Endodermal cell (in vitro differentiated cells): Measurements from ENCODE around the gene CEACAM19. TPM values are rescaled to one million over a fixed set of nuclear protein-coding genes. Genes with fewer than 3 reads are reported as not detected.

Source experiments
- DNase-seq: peaks from one replicate; pipeline ENCODE4 v3.0.0-alpha.2; 2017
- H3K27ac ChIP-seq: 2 replicates; pipeline ENCODE4 v1.5.1; 2013; ENCODE audit warnings: mild to moderate bottlenecking, low read depth, low read length, moderate library complexity
- H3K27me3 ChIP-seq: 2 replicates; pipeline ENCODE4 v1.6.1; 2013; ENCODE audit warnings: mild to moderate bottlenecking, low read length, moderate library complexity; ENCODE audit not compliant: insufficient read depth, control insufficient read depth, poor library complexity, severe bottlenecking
- H3K36me3 ChIP-seq: 2 replicates; pipeline ENCODE4 v1.7.0; 2013; ENCODE audit warnings: mild to moderate bottlenecking, low read length, moderate library complexity; ENCODE audit not compliant: control insufficient read depth, insufficient read depth
- H3K4me1 ChIP-seq: one replicate; pipeline ENCODE4 v1.7.0; 2013; ENCODE audit warnings: low read length; ENCODE audit not compliant: control insufficient read depth, insufficient read depth
- H3K4me3 ChIP-seq: 2 replicates; pipeline ENCODE4 v1.5.1; 2013; ENCODE audit warnings: mild to moderate bottlenecking, low read length, moderate library complexity
- H3K9ac ChIP-seq: 2 replicates; pipeline ENCODE4 v1.6.1; 2013; ENCODE audit warnings: mild to moderate bottlenecking, low read length, moderate library complexity; ENCODE audit not compliant: poor library complexity, severe bottlenecking; ENCODE audit errors: extremely low read depth
- H3K9me3 ChIP-seq: 2 replicates; pipeline ENCODE4 v1.6.1; 2013; ENCODE audit warnings: mild to moderate bottlenecking, low read length, moderate library complexity; ENCODE audit not compliant: control insufficient read depth
- H3K27ac Mint-ChIP-seq: 2 replicates; pipeline ENCODE4 v1.8.0; 2020; ENCODE audit warnings: mixed read lengths
- H3K27me3 Mint-ChIP-seq: 2 replicates; pipeline ENCODE4 v1.8.0; 2021; ENCODE audit warnings: mild to moderate bottlenecking, mixed read lengths; ENCODE audit not compliant: insufficient read depth
- H3K36me3 Mint-ChIP-seq: 2 replicates; pipeline ENCODE4 v1.8.0; 2020; ENCODE audit warnings: low read depth, mixed read lengths
- H3K4me1 Mint-ChIP-seq: 2 replicates; pipeline ENCODE4 v1.8.0; 2020; ENCODE audit warnings: mixed read lengths
- H3K4me3 Mint-ChIP-seq: 2 replicates; pipeline ENCODE4 v1.8.0; 2020; ENCODE audit warnings: mild to moderate bottlenecking, moderate library complexity, mixed read lengths
- H3K9me3 Mint-ChIP-seq: 2 replicates; pipeline ENCODE4 v1.8.0; 2020; ENCODE audit warnings: mild to moderate bottlenecking, mixed read lengths
- WGBS, 2 experiments: methylation state at CpG; one replicate each; pipeline versions ENCODE4 v1.1.5 to v1.1.7; 2013; ENCODE audit warnings: missing lambda C conversion rate in 2 of 2, mixed read lengths in 1 of 2; ENCODE audit not compliant: insufficient coverage in 1 of 2, insufficient read length in 1 of 2; 5-methylcytosine and 5-hydroxymethylcytosine counted together
- total RNA-seq, 2 donors: library from RNA; stranded (reverse); fragmentation: NEBNext Ultra II Directional in 1 of 2; extraction: Animal tissue kit (Norgen Biotek cat#: 25700) in 1 of 2; gene quantifications; 2 replicates in 1 of 2; 3 replicates in 1 of 2; pipeline ENCODE4 v1.2.1, GENCODE V29; 2021
- TF ChIP-seq, protein P1 (sequence below): fragments of 200-600 bp; sonication (generic); conservative IDR thresholded peaks from 2 replicates; pipeline ENCODE4 v1.5.0; 2021; ENCODE audit warnings: antibody characterized with exemption, mild to moderate bottlenecking

Gene CEACAM19
- total RNA-seq, 2 donors from 2014 or later, result 2.2 to 2.8 TPM

DNA sequence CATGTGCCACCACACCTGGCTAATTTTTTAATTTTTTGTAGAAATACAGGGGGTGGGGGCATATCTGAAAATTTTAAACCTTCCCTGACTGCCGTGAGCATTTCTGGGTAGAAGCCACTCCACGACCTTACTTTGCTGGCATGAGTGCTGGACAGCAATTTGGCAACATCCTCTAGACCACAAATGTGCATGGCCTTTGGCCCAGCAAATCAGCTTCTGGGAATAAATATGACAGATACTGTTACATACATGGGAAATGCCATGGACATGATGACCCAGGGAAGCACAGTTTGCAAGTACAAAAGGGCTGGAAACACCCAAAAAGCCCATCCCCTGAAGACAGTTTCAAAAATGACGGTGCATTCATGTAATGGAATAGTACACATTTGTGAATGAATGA, 30.8 kb upstream of the CEACAM19 start:
- DNase-seq, result no peak
- H3K4me1 ChIP-seq, result no peaks in the 10 kb centered on the region
- Mint-ChIP-seq H3K36me3 (no peaks in the 10 kb centered on the region), H3K9me3 (no peaks in the 10 kb centered on the region), H3K27me3 (peaks cover 17% of the 10 kb centered on the region), H3K4me3 (no peak overlapping the region), H3K27ac (no peak overlapping the region), H3K4me1 (peaks cover 14% of the 10 kb centered on the region)
- WGBS, 2 experiments, result 89 to 96% methylated on average over 3 of the region's 3 CpGs
- H3K4me3 ChIP-seq, result no peak overlapping the region
- H3K27me3 ChIP-seq, result no peaks in the 10 kb centered on the region
- no peaks in the 10 kb centered on the region for H3K9me3 ChIP-seq
- no peak overlapping the region for H3K9ac ChIP-seq
- H3K27ac ChIP-seq, result no peak overlapping the region
- H3K36me3 ChIP-seq, result no peaks in the 10 kb centered on the region
- TF ChIP-seq, protein P1, sequence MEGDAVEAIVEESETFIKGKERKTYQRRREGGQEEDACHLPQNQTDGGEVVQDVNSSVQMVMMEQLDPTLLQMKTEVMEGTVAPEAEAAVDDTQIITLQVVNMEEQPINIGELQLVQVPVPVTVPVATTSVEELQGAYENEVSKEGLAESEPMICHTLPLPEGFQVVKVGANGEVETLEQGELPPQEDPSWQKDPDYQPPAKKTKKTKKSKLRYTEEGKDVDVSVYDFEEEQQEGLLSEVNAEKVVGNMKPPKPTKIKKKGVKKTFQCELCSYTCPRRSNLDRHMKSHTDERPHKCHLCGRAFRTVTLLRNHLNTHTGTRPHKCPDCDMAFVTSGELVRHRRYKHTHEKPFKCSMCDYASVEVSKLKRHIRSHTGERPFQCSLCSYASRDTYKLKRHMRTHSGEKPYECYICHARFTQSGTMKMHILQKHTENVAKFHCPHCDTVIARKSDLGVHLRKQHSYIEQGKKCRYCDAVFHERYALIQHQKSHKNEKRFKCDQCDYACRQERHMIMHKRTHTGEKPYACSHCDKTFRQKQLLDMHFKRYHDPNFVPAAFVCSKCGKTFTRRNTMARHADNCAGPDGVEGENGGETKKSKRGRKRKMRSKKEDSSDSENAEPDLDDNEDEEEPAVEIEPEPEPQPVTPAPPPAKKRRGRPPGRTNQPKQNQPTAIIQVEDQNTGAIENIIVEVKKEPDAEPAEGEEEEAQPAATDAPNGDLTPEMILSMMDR, result no peak

DNA sequence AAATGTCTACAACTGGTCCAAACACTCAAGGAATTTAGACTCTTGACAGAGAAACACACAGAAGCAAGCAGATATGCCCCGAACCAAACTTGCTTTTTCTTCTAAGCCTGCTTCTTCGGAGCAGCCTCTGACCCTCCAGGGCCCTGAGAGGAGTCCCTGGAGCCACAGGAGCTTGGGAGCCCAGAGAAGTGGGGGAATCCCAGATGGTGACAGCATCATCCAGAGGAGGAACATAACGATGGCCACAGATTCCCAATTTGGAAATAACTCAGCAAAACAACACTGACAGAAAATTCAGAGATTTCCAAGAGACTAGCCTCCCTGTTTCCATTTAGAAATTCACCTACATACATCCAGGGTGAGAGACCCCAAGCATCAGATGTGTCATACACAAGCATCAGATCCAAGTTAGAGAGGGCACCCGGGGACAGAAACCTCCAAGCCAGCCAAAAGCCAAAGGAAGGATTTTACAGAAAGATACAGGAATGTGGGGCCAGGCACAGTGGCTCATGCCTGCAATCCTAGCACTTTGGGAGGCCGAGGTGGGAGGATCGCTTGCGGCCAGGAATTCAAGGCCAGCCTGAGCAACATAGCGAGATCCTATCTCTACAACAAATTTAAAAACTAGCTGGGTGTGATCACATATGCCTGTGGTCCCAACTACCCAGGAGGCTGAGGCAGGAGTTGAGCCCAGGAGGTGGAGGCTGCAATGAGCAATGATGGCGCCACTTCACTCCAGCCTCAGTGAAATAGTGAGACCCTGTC, 29.6 kb upstream of the CEACAM19 start:
- Mint-ChIP-seq H3K9me3 (no peaks in the 10 kb centered on the region), H3K36me3 (peaks cover 7% of the 10 kb centered on the region), H3K27ac (no peak overlapping the region), H3K4me3 (no peak overlapping the region), H3K4me1 (peaks cover 11% of the 10 kb centered on the region), H3K27me3 (peaks cover 17% of the 10 kb centered on the region)
- Histone ChIP-seq H3K36me3 (peaks cover 7% of the 10 kb centered on the region), H3K9ac (no peak overlapping the region), H3K4me3 (no peak overlapping the region), H3K9me3 (no peaks in the 10 kb centered on the region), H3K27me3 (no peaks in the 10 kb centered on the region), H3K27ac (no peak overlapping the region), H3K4me1 (no peaks in the 10 kb centered on the region)
- TF ChIP-seq, protein P1, result no peak
- 90 to 95% methylated on average over 8 of the region's 9 CpGs for WGBS, 2 experiments
- no peak for DNase-seq

DNA sequence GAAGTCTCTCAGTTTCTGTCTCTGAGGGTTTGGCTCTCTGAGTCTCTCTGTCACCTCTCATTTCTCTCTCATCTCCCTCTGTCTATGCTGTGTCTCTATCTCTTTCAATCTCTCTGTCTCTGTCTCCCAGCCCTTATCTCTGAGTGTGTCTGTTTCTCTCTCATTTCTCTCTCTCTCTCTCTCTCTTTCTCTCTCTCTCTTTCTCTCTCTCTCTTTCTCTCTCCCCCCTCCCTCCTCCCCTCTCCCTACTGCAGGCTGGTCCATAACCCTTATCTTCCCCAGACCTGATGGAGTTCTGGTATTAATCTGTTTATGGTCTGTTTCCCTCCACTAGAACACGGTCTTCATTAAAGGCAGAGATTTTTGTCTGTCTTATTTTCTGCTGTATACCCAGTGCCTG, 28.9 kb upstream of the CEACAM19 start:
- Mint-ChIP-seq H3K4me1 (peaks cover 11% of the 10 kb centered on the region), H3K4me3 (no peak overlapping the region), H3K9me3 (no peaks in the 10 kb centered on the region), H3K27ac (no peak overlapping the region), H3K36me3 (peaks cover 12% of the 10 kb centered on the region), H3K27me3 (peaks cover 17% of the 10 kb centered on the region)
- Histone ChIP-seq H3K36me3 (peaks cover 7% of the 10 kb centered on the region), H3K9ac (no peak overlapping the region), H3K27me3 (no peaks in the 10 kb centered on the region), H3K9me3 (no peaks in the 10 kb centered on the region), H3K27ac (no peak overlapping the region), H3K4me1 (no peaks in the 10 kb centered on the region), H3K4me3 (no peak overlapping the region)
- TF ChIP-seq, protein P1, result no peak
- DNase-seq, result no peak
- WGBS, 2 experiments, result 80% methylated on average over 1 of the region's 1 CpG; no CpG with 5 or more reads in 1 of the 2 experiments
